Measurements from ENCODE around the gene GOPC. TPM values are rescaled to one million over a fixed set of nuclear protein-coding genes. Genes with fewer than 3 reads are reported as not detected.

Gene GOPC
- total and polyA plus RNA-seq, 4 donors: 11.4 to 54.5 (median 14.3) TPM

- no peak overlapping the region for H3K4me3 ChIP-seq
- H3K4me1 ChIP-seq (ENCODE audit: control insufficient read depth in 5 of 5, insufficient read depth in 5 of 5, low read length in 5 of 5): peaks cover 0 to 10% (median 3%) of the 10 kb centered on the region in 5 donors
- H3K27me3 ChIP-seq (ENCODE audit: control insufficient read depth in 3 of 3, insufficient read depth in 3 of 3, low read length in 2 of 3): no peaks in the 10 kb centered on the region
- H3K9ac ChIP-seq (ENCODE audit: insufficient read depth in 1 of 2, low read length in 2 of 2): no peak overlapping the region
- peaks cover 0 to 4% (median 1%) of the 10 kb centered on the region in 4 donors for H3K36me3 ChIP-seq (ENCODE audit: control insufficient read depth in 4 of 4, insufficient read depth in 4 of 4, low read length in 4 of 4)
- ATAC-seq (ENCODE audit: insufficient read depth, low FRiP score) (no peak), DNase-seq (no peak)
- WGBS, 2 donors: 33 to 43% methylated on average over 3 of the region's 3 CpGs
- no peak overlapping the region for H3K27ac ChIP-seq (ENCODE audit: low read depth in 1 of 2, low read length in 1 of 2)
- H3K9me3 ChIP-seq (ENCODE audit: control insufficient read depth in 4 of 4, insufficient read depth in 3 of 4, low read length in 3 of 4): no peaks in the 10 kb centered on the region
- no peak for TF ChIP-seq CTCF (IDR thresholded peaks at IDR 0.05; ENCODE audit: control extremely low read depth, extremely low read depth)
Observed at GRCh38 chr6:117553142-117553541, 49.2 kb downstream of the GOPC start.

- no peak for TF ChIP-seq CTCF (IDR thresholded peaks at IDR 0.05; ENCODE audit: control extremely low read depth, extremely low read depth)
- DNase-seq: no peak
- no peak for ATAC-seq (ENCODE audit: insufficient read depth, low FRiP score)
- Histone ChIP-seq H3K27me3 (ENCODE audit: control insufficient read depth in 3 of 3, insufficient read depth in 3 of 3, low read length in 2 of 3) (no peaks in the 10 kb centered on the region), H3K36me3 (ENCODE audit: control insufficient read depth in 4 of 4, insufficient read depth in 4 of 4, low read length in 4 of 4) (peaks cover 0 to 7% (median 2%) of the 10 kb centered on the region in 4 donors), H3K9me3 (ENCODE audit: control insufficient read depth in 4 of 4, insufficient read depth in 3 of 4, low read length in 3 of 4) (no peaks in the 10 kb centered on the region), H3K27ac (ENCODE audit: low read depth in 1 of 2, low read length in 1 of 2) (no peak overlapping the region), H3K4me1 (ENCODE audit: control insufficient read depth in 5 of 5, insufficient read depth in 5 of 5, low read length in 5 of 5) (peaks cover 0 to 15% (median 3%) of the 10 kb centered on the region in 5 donors), H3K9ac (ENCODE audit: insufficient read depth in 1 of 2, low read length in 2 of 2) (no peak overlapping the region), H3K4me3 (no peak overlapping the region)
- 69 to 74% methylated on average over 2 of the region's 2 CpGs for WGBS, 2 donors
Observed at GRCh38 chr6:117552618-117553017, 49.7 kb downstream of the GOPC start.

- peaks cover 0 to 19% (median 3%) of the 10 kb centered on the region in 5 donors for H3K4me1 ChIP-seq (ENCODE audit: control insufficient read depth in 5 of 5, insufficient read depth in 5 of 5, low read length in 5 of 5)
- no peak overlapping the region for H3K9ac ChIP-seq (ENCODE audit: insufficient read depth in 1 of 2, low read length in 2 of 2)
- no peak for TF ChIP-seq CTCF (IDR thresholded peaks at IDR 0.05; ENCODE audit: control extremely low read depth, extremely low read depth)
- H3K9me3 ChIP-seq (ENCODE audit: control insufficient read depth in 4 of 4, insufficient read depth in 3 of 4, low read length in 3 of 4): no peaks in the 10 kb centered on the region
- peaks cover 2 to 20% (median 14%) of the 10 kb centered on the region in 4 donors for H3K36me3 ChIP-seq (ENCODE audit: control insufficient read depth in 4 of 4, insufficient read depth in 4 of 4, low read length in 4 of 4)
- WGBS, 2 donors: 39 to 62% methylated on average over 2 of the region's 2 CpGs
- H3K27me3 ChIP-seq (ENCODE audit: control insufficient read depth in 3 of 3, insufficient read depth in 3 of 3, low read length in 2 of 3): no peaks in the 10 kb centered on the region
- H3K4me3 ChIP-seq: no peak overlapping the region
- DNase-seq (no peak), ATAC-seq (ENCODE audit: insufficient read depth, low FRiP score) (no peak)
- no peak overlapping the region for H3K27ac ChIP-seq (ENCODE audit: low read depth in 1 of 2, low read length in 1 of 2)
Observed at GRCh38 chr6:117550618-117551242, 51.6 kb downstream of the GOPC start.

All from lung (tissue), 12 donors.